Endothelial cell of hepatic sinusoid (primary cell): ENCODE measurements around the gene NIT1.
"Not testable (repeated sequence)": the region's sequence is repeated elsewhere in the genome, so short reads cannot be mapped to it uniquely, and the experiment has no call there.

Source experiments
- in situ Hi-C: cut with HindIII; loops from 2 replicates; pipeline ENCODE4 v1.10.0; 2017; ENCODE audit warnings: low sequenced_read_pairs

The NIT1 gene

GRCh38 chr1:161111117-161111516 is 6.8 kb upstream of the NIT1 start:
- in situ Hi-C loops, result no loop called here

GRCh38 chr1:161111527-161111926 is 6.4 kb upstream of the NIT1 start:
- in situ Hi-C loops, result no loop called here

- in situ Hi-C loops, result no loop called here
Observed at GRCh38 chr1:161113915-161114314, 4.0 kb upstream of the NIT1 start.

- in situ Hi-C loops, result no loop called here
Observed at GRCh38 chr1:161114556-161114955, 3.3 kb upstream of the NIT1 start.

GRCh38 chr1:161115132-161115711 is 2.7 kb upstream of the NIT1 start:
- in situ Hi-C loops, result no loop called here

GRCh38 chr1:161115961-161116360 is 1.9 kb upstream of the NIT1 start:
- in situ Hi-C loops, result not testable (repeated sequence)

- in situ Hi-C loops, result no loop called here
Observed at GRCh38 chr1:161119092-161119903, 1.4 kb downstream of the NIT1 start.

- in situ Hi-C loops, result no loop called here
Observed at GRCh38 chr1:161121042-161121650, 3.2 kb downstream of the NIT1 start.

GRCh38 chr1:161121834-161122233 is 3.9 kb downstream of the NIT1 start:
- in situ Hi-C loops, result no loop called here

GRCh38 chr1:161122967-161123366 is 5.1 kb downstream of the NIT1 start:
- in situ Hi-C loops, result no loop called here

- in situ Hi-C loops, result loop anchor here (5.0 kb wide), 2 partner anchors 80 to 95 kb away; partner anchors contain the start of genes APOA2 and USF1
Observed at GRCh38 chr1:161127649-161128048, 9.7 kb downstream of the NIT1 start.

- in situ Hi-C loops, result loop anchor here (5.0 kb wide), 2 partner anchors 82 to 93 kb away; partner anchors contain the start of genes APOA2 and USF1
Observed at GRCh38 chr1:161128591-161129420, 10.9 kb downstream of the NIT1 start.

GRCh38 chr1:161130266-161130665 is 12.4 kb downstream of the NIT1 start:
- in situ Hi-C loops, result no loop called here

GRCh38 chr1:161131523-161132409 is 13.9 kb downstream of the NIT1 start:
- in situ Hi-C loops, result no loop called here

GRCh38 chr1:161132410-161133219 is 14.7 kb downstream of the NIT1 start, which contains the start of gene DEDD:
TSS of gene DEDD (minus strand) at chr1:161132667. CDS start at chr1:161124462, 8,205 bp downstream.
- in situ Hi-C loops, result no loop called here

GRCh38 chr1:161133220-161133740 is 15.4 kb downstream of the NIT1 start:
- in situ Hi-C loops, result no loop called here

- in situ Hi-C loops, result no loop called here
Observed at GRCh38 chr1:161137881-161138280, 20.0 kb downstream of the NIT1 start.

GRCh38 chr1:161138431-161138830 is 20.5 kb downstream of the NIT1 start:
- in situ Hi-C loops, result no loop called here

GRCh38 chr1:161139766-161140165 is 21.9 kb downstream of the NIT1 start:
- in situ Hi-C loops, result loop anchor here (5.0 kb wide), 1 partner anchor 47 kb away; no protein-coding TSS in a partner anchor
